HFFc6 (cell line): ENCODE results near the gene FADS6. TPM values are rescaled to one million over a fixed set of nuclear protein-coding genes. Genes with fewer than 3 reads are reported as not detected.

ENCODE experiments used
- DNase-seq: peaks from one replicate; pipeline ENCODE4 v3.0.0-alpha.2; 2018
- H3K27ac Mint-ChIP-seq: 2 replicates; pipeline ENCODE4 v1.8.0; 2020; ENCODE audit warnings: mild to moderate bottlenecking, mixed read lengths
- H3K27me3 Mint-ChIP-seq: 2 replicates; pipeline ENCODE4 v1.8.0; 2021; ENCODE audit warnings: mild to moderate bottlenecking, moderate library complexity, mixed read lengths; ENCODE audit not compliant: insufficient read depth
- H3K36me3 Mint-ChIP-seq: 2 replicates; pipeline ENCODE4 v1.8.0; 2021; ENCODE audit warnings: low read depth, mixed read lengths
- H3K4me1 Mint-ChIP-seq: 2 replicates; pipeline ENCODE4 v1.8.0; 2020; ENCODE audit warnings: low read depth, mixed read lengths
- H3K4me3 Mint-ChIP-seq: 2 replicates; pipeline ENCODE4 v1.8.0; 2020; ENCODE audit warnings: mild to moderate bottlenecking, moderate library complexity, mixed read lengths
- H3K9me3 Mint-ChIP-seq: 2 replicates; pipeline ENCODE4 v1.8.0; 2020; ENCODE audit warnings: mild to moderate bottlenecking, mixed read lengths
- total RNA-seq, 6 experiments: library from RNA; stranded (reverse); fragmentation: NEBNext Ultra II Directional; extraction: Animal tissue kit (Norgen Biotek cat#: 25700); gene quantifications; 2 replicates in 1 of 6; 3 replicates in 5 of 6; pipeline ENCODE4 v1.2.3, GENCODE V29; 2021
- TF ChIP-seq, protein P1 (sequence below): fragments of 200-600 bp; sonication (generic); IDR thresholded peaks from 2 replicates; pipeline ENCODE4 v1.5.0; 2021; ENCODE audit warnings: antibody characterized with exemption, mild to moderate bottlenecking

Gene FADS6
- total RNA-seq, 6 experiments from 2014 or later = not detected

DNA sequence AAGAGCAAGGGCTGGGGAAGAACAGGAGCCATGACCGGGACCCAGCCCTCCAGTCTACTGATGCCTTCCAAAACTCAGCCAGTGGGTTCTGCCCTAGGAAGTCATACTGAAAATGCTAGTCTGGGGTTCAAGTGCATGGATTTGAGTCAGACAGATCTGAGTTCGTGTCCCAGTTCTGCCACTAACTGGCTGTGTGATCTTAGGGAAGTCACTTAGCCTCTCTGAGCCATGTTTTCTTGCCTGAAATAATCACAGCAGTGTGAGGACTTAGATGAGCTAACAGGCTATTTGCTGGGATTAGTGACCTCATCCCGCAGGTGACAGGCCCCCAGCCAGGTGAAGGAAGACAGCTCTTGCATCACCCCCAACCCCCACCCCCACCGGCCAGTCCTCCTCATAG is 38.1 kb downstream of the FADS6 start:
- H3K9me3 Mint-ChIP-seq = no peaks in the 10 kb centered on the region
- no peak overlapping the region for H3K27ac Mint-ChIP-seq
- no peak for DNase-seq
- no peak overlapping the region for H3K4me3 Mint-ChIP-seq
- H3K36me3 Mint-ChIP-seq = no peaks in the 10 kb centered on the region
- H3K4me1 Mint-ChIP-seq = no peaks in the 10 kb centered on the region
- TF ChIP-seq, protein P1, sequence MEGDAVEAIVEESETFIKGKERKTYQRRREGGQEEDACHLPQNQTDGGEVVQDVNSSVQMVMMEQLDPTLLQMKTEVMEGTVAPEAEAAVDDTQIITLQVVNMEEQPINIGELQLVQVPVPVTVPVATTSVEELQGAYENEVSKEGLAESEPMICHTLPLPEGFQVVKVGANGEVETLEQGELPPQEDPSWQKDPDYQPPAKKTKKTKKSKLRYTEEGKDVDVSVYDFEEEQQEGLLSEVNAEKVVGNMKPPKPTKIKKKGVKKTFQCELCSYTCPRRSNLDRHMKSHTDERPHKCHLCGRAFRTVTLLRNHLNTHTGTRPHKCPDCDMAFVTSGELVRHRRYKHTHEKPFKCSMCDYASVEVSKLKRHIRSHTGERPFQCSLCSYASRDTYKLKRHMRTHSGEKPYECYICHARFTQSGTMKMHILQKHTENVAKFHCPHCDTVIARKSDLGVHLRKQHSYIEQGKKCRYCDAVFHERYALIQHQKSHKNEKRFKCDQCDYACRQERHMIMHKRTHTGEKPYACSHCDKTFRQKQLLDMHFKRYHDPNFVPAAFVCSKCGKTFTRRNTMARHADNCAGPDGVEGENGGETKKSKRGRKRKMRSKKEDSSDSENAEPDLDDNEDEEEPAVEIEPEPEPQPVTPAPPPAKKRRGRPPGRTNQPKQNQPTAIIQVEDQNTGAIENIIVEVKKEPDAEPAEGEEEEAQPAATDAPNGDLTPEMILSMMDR = no peak
- peaks cover 65% of the 10 kb centered on the region for H3K27me3 Mint-ChIP-seq

DNA sequence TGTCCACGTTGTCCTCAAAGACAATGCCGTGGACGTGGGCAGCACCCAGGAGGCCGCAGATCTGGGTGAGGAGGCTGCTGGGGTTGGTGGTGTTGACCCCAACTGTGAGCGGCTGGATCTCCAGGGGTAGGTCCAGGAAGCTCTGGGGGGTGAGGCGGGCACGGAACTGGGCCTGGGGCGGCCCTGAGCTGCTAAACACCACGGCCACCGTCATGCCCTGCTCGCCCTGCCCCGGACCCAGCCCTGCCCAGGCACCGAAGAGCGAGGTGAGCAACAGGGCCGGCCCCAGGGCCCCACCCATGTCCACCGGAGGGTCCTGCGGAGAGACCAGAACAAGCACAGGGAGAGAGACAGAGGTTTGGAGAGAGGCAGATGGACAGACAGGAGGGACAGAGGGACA is 38.6 kb downstream of the FADS6 start:
- Mint-ChIP-seq H3K27me3 (peaks cover 62% of the 10 kb centered on the region), H3K27ac (no peak overlapping the region), H3K36me3 (no peaks in the 10 kb centered on the region), H3K4me1 (no peaks in the 10 kb centered on the region), H3K9me3 (no peaks in the 10 kb centered on the region), H3K4me3 (no peak overlapping the region)
- TF ChIP-seq, protein P1 = no peak
- DNase-seq = no peak

- Mint-ChIP-seq H3K27me3 (peaks cover 54% of the 10 kb centered on the region), H3K9me3 (no peaks in the 10 kb centered on the region), H3K27ac (no peak overlapping the region), H3K4me3 (no peak overlapping the region), H3K4me1 (no peaks in the 10 kb centered on the region), H3K36me3 (no peaks in the 10 kb centered on the region)
- TF ChIP-seq, protein P1 = no peak
- no peak for DNase-seq
Measured at GRCh38 chr17:74853669-74854068, 39.8 kb downstream of the FADS6 start.

DNA sequence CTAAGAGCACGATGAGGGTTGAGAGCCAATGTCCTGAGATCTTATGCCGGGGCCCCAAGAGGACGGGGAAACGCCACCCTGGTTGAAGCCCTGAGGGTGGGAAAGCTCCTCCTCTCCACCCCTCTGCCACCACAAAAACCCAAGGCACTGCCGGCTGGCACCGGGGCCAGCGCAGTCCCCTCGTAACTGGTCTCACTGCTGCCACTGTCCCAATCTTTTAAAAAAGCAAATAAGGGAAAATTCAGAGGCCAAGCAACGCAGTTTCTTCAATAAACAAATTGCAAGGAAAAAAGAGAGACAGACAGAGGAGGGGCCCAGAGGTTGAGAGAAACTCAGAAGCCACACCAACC is 40.4 kb downstream of the FADS6 start:
- Mint-ChIP-seq H3K36me3 (no peaks in the 10 kb centered on the region), H3K9me3 (no peaks in the 10 kb centered on the region), H3K4me1 (no peaks in the 10 kb centered on the region), H3K27ac (no peak overlapping the region), H3K4me3 (no peak overlapping the region), H3K27me3 (peaks cover 54% of the 10 kb centered on the region)
- TF ChIP-seq, protein P1 = no peak
- DNase-seq = no peak

- H3K36me3 Mint-ChIP-seq = no peaks in the 10 kb centered on the region
- H3K4me1 Mint-ChIP-seq = no peaks in the 10 kb centered on the region
- H3K27ac Mint-ChIP-seq = no peak overlapping the region
- TF ChIP-seq, protein P1 = no peak
- no peak overlapping the region for H3K4me3 Mint-ChIP-seq
- H3K9me3 Mint-ChIP-seq = no peaks in the 10 kb centered on the region
- H3K27me3 Mint-ChIP-seq = peaks cover 49% of the 10 kb centered on the region
- no peak for DNase-seq
Measured at GRCh38 chr17:74852237-74853047, 41.0 kb downstream of the FADS6 start.
